ENCODE measurements around the gene RGS17. TPM values are rescaled to one million over a fixed set of nuclear protein-coding genes. Genes with fewer than 3 reads are reported as not detected.
"Not testable (repeated sequence)": the region's sequence is repeated elsewhere in the genome, so short reads cannot be mapped to it uniquely, and the experiment has no call there.

Gene RGS17, protein sequence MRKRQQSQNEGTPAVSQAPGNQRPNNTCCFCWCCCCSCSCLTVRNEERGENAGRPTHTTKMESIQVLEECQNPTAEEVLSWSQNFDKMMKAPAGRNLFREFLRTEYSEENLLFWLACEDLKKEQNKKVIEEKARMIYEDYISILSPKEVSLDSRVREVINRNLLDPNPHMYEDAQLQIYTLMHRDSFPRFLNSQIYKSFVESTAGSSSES
- under 1 TPM; 0.18 to 0.37 TPM for total RNA-seq
- long read RNA-seq, partial matches to known transcripts = 0 of 1 reads
- long read RNA-seq, other reads (novel, unspliced or antisense) = 0 of 1 reads

DNA sequence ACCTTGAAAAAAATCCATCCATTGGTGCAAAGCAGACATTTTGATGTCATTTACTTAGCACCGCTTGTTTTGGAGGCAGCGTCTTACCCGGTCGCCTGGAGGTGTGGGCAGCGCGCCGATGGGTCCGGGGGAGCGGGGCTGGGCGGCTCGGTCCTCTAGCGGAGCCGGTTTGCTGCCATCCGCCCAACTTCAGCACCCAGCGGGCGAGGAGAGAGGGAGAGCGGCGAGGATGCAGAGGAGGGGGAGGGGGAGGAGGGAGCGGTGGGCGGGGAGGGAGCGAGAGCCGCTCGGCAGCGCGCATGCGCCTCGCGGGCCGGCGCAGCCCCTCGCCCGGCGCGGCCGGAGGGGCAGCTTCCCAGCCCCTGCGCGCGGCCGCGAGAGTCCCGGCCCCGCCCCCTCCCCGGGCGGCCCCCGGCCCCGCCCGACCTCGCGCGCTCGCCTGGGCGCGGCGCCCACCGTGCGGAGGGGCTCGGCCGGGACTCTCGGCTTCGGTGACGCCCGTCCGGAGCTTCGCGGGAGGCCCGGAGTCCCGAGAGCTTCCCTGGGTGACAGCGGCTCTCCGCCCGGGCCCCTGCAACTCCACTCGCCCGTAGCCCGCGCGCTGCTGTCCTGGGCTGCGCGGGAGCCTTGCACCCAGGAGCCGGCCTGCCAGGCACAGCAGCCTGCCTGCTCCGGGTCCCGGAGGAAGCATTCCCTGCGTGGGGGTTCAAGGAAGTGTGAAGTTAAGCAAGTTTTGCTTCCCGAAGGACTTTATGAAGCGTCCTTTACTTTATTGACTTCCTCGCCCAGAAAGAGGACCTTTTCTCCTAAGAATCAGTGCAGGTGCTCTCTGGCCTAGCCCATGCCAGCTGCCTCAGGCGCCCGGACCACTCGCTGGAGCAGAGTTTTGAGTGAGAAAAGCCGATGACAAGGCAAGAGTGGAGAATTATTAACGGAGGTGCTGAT, at the start of gene RGS17:
RGS17 (minus strand) TSS at position 246 of the 945 bp plus-strand sequence. CDS start 87,264 bp downstream, outside the sequence.
- ATAC-seq (peak; percentile 87 to 91), DNase-seq (peak; percentile 51)
- intact Hi-C loops (cut with DNase I) = no loop called here

DNA sequence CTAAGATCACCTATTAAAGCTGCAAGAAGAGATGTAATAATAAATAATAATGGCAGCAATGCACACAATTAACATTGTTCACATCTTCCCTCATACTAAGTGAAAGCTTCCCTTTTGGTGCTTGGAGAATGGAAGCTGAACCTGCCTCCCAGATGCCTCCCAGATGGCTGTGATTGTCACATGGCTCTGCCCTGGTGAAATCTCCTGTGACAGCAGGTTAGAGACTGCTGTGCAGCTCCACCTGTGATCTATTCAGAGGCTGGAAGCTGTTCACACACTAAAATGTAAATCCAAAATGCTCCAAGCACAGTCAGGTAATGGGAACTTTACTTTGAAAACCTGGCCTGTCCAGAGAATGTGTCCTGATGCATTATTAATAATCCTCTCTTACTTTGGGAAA, 41.7 kb upstream of the RGS17 start:
- intact Hi-C loops (cut with DNase I) = no loop called here
- ATAC-seq = no peak

DNA sequence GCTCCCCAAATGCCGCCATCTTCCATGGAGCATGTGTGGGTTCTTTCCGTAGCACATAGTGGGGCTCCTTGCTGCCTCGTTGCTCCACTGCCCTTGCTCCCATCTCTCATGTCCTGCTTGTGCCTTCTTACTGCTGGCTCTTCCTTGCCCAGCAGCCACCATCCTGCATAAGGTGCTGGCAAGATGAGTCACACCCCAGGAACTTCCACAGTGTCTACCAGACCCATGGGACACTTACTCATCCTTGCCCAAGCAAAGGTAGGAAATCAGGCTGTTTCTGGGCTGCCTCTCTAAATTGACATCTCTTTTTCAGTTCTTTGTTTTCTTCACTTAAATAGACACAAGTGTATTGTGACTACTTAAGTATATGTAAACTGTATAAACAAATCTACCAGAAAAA, 39.4 kb upstream of the RGS17 start:
- no peak for ATAC-seq
- intact Hi-C loops (cut with DNase I) = no loop called here
- no peak for DNase-seq

More for the DNA sequence above, 41.7 kb upstream of the RGS17 start:
- no peak for DNase-seq

DNA sequence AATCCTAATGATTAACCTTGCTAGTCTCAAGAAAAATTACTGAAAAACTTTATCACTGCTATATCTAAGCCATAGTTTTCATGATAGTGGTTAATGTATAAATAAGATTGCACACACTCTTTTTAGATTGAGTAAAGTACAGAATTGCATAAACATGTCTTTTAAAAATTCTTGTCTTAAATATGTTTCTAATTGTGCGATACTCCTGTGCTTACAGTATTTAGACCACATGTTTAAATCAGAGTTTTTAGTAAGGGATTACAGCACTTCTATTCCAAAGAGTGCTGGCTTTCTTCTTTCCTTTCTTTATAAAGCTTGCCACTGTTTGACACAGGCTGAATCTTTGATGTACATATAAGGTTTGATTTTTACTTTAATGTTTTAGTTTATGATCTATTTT, 36.8 kb upstream of the RGS17 start:
- DNase-seq (no peak), ATAC-seq (no peak)
- intact Hi-C loops (cut with DNase I) = no loop called here

DNA sequence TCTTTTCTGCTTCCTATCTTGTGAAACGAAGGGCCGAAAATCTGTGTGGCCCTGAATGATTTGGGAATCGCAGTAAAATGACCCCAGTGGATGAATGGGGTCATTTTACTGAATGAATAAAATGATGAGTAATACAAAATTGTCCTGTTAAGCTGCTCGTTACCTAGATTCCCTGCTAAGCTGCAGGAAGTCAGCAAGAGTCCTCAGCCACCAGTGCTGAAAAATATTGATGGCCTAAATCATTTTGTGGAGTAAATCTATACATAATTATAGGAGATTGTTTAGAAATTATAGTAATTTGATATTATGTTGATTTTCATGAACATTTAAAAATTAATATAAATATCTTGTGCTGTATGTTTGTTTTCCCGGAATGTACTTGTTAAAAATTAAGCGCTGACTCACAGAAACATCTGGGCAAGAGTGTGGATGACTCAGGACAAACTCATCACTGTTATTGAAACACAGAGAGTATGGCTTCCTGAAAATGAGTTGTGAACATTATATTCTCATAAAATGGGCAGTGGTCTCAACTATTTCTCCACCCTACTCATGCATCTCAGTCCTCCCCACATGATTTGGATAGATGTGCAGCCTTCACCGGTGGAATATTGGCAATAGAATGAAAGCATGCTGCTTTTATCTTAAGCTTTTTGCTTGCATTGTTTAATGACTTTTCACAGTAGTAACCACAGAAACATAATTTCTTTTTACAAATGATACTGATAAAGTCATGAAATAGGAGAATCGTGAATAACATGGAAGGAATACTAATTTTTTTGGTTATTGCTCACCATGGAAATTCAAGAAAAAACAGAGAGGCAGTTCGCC, 36.2 kb upstream of the RGS17 start:
- peak in 1 of 2 donors; percentile 55 for ATAC-seq
- DNase-seq = no peak
- intact Hi-C loops (cut with DNase I) = no loop called here

DNA sequence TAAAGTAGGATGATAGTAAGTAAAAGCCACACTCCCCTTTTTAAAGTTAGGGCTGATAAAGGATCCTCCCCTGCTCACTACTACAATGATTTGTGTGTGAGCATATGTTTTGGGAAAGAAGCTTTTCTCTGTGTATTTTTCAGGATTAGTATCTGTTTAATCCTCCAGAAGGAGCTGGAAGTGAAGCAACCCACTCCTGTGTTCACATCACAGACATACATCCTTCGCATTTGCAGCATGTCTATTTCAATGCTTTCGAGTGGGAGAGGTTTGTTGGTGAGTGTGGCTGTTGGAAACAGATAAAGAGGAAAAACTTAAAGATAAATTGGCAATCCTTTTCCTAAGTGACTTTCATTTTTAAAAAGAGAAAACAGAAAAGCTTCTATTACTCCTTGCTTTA, 31.6 kb upstream of the RGS17 start:
- ATAC-seq = no peak
- intact Hi-C loops (cut with DNase I) = no loop called here
- no peak for DNase-seq

DNA sequence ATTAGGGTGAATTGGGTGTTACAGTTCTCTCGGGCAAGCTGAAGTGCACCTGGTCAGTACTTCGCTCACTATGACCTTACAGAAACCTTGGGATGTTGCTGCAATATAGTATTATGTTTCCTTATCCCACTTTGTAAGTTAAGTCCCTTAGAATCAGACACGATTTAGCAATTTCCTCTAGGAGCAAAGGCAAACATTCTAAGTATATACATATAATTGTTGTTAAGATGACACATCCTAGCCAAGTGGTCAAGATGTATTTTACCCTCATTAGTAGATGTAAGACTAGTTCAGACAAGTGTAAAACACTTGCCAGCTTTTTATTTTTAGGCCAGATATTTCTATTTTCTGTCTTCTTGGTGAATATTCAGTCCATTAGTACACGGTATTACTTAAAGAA, 31.1 kb upstream of the RGS17 start:
- DNase-seq = no peak
- no peak for ATAC-seq
- intact Hi-C loops (cut with DNase I) = no loop called here

DNA sequence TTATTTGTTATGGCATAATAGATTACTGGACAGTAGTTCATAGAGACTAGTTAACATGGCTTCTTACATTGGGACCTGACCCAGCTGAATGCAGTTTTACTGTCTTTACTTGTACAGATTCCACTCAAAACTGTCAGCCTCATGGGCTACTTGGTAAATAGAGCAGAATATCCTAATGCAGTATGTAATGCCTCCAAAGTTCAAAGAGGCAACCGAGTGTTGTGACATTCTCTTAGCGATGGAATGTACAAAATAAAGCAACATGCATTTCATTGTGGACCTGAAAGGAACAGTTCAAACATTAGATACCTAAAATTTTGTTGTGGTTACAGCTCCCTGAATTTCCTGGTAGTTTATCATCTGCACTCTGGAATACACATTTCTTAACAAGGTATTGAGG, 29.1 kb upstream of the RGS17 start:
- DNase-seq = no peak
- ATAC-seq = no peak

DNA sequence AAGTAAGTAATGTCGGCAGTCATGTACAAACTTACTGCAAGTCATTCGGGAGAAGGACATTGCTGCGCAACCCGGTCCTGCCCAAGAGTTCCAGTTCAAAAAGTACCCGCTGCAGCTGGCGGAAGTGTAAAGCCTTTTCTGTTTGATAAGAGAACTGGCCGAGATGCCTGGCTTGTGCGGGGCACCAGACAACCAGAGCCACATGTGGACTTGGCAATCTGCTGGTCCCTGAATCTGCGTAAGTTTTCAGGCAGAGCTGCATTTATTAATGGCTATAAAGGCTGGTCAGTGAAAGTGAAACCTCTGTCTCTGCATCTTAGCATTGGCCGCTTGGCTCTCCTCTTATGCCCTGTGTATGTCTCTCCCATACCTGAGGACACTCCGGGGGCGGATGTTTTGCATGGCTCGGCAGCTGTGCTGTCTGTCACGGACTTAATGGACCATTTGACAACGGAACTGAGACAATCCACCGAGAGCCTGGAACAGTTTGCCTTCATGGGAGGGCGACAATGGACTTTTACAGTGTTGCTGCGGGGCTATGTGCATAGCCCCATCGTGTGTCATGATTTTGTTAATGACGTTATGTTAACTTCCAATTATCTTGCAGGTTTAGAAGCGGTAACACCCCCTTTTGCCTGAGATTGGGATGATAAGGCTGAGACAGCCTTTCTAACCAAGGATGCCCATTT, 19.8 kb upstream of the RGS17 start:
- ATAC-seq (no peak), DNase-seq (no peak)
- intact Hi-C loops (cut with DNase I) = no loop called here

More for the DNA sequence above, 29.1 kb upstream of the RGS17 start:
- intact Hi-C loops (cut with DNase I) = no loop called here

DNA sequence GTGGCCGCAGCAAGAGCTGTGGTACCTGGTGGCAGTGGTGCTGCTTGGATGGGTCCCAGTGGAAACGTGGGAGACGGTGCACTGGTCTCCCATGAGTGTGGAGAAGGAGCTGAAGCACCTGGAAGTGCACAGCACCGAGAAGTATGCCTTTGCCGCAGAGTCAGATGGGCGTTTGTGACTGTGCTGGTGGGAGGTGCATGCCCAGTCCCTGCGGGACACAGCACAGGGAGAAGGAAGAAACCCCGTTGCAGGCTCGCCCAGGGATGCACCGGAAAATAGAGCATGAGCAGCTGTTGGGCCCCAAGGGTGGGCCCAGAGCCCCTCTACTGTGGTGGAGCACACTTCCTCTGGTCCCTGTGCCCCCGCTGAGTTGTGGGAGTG, 19.3 kb upstream of the RGS17 start:
- ATAC-seq = no peak
- intact Hi-C loops (cut with DNase I) = no loop called here

DNA sequence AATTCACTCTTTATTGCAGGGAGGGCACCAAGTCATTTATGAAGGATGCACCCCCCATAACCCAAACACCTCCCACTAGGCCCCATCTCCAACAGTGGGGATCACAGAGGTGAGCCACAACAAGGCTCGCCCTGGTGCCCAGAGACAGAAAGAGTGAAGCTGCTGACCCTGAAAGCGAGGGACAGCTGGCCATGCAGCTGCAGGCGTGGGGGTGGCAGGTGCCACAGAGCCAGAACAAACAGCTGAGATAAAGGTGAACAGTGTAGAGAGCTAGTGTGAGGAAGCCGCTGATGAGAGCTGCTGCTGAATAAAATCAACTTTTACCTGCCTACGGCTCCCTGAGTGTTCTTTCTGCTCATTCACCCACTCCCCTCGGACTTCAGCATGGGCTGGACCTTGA, 18.8 kb upstream of the RGS17 start:
- intact Hi-C loops (cut with DNase I) = no loop called here
- DNase-seq (no peak), ATAC-seq (no peak)

More for the DNA sequence above, 19.3 kb upstream of the RGS17 start:
- no peak for DNase-seq

DNA sequence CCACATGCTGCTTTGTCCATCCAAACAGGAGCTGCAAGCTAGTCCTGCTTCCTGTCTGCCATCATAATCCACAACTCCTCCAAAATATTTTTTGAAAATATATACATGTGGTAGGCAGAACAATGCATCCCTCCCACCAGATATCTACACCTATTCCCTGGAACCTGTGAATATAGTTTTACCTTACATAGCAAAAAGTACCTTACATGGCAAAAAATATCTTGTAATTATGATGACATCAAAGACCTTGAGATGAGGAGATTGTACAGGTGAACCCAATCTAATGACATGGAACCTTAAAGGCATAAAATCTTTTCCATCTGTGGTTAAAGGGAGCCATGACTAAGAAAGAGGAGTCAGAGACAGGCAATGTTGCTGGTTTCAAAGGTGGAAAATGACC, 15.3 kb upstream of the RGS17 start:
- DNase-seq = no peak
- intact Hi-C loops (cut with DNase I) = no loop called here
- no peak for ATAC-seq

DNA sequence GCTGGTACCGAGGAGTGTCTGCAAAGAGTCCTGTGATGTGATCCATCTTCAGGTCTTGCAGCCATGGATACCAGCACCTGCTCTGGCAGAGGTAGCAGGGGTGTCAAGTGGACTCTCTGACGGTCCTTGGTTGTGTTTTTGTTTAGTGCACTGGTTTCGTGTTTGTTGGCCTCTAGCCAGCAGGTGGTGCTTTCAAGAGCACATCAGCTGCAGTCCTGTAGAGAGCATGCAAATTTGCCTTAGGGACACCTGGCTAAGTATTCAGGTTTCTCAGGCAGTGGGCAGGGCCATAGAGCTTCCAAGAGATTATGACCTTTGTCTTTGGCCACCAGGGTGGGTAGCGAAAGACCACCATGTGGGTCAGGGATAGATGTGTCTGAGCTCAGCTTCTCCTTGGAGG, 14.5 kb upstream of the RGS17 start:
- intact Hi-C loops (cut with DNase I) = no loop called here
- DNase-seq = no peak
- no peak for ATAC-seq

DNA sequence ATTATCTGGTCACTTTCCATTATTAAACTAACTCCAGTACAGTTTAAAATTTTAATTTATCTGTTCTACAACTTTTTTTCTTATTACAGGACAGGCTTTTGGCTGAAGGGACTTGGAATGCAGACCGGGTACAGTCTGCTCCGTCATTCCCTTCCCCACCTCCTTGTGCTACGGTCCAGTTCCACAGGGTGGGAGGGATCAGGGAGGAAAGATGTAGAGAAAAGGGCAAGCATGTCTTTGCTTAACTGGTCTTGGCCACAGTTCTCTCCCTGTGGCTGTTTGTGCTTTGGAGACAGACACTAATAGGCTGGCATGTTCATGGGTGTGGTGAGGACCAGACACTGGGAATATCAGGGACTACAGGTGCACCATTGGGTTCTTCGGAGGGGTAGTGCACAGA, 12.1 kb upstream of the RGS17 start:
- intact Hi-C loops (cut with DNase I) = no loop called here

DNA sequence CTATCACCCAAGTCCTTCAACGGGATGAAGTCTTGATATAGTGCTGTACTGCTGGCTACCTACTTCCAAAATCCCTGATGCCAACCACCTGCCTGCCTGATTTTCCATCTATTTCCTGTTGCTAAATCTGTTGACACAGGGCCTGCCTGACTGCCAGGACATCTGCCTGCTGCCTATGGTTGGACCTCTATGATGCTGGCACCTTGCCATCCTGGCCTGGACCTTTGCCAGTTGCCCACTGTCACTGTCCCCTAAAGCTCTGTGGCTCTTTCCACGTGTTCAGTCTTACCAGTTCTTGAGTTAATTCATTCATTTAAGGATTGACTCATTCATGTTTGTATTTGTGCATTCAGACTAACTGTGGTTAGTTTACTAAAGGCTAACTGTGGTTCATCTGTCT, 9.2 kb upstream of the RGS17 start:
- intact Hi-C loops (cut with DNase I) = no loop called here
- ATAC-seq (no peak), DNase-seq (no peak)

More for the DNA sequence above, 12.1 kb upstream of the RGS17 start:
- DNase-seq = no peak
- peak in 1 of 2 donors; percentile 89 for ATAC-seq

DNA sequence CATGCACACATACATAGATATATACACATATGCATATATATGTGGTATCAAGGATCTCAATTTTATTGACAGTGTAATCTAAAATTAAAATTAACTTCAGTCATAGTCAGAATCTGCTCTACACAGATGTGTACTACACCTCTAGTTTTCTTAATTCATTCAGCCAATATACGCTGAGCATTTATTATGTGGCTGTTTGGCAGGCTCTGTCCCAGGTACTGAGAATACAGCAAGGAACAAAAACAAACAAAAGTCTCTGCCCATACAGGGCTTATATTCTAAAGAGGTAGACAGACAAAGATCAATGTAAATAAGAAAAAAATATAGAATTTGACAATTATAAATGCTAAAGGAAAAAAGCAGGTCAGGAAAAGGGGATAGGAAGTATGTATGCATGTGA, 7.8 kb upstream of the RGS17 start:
- intact Hi-C loops (cut with DNase I) = no loop called here
- DNase-seq (no peak), ATAC-seq (no peak)

DNA sequence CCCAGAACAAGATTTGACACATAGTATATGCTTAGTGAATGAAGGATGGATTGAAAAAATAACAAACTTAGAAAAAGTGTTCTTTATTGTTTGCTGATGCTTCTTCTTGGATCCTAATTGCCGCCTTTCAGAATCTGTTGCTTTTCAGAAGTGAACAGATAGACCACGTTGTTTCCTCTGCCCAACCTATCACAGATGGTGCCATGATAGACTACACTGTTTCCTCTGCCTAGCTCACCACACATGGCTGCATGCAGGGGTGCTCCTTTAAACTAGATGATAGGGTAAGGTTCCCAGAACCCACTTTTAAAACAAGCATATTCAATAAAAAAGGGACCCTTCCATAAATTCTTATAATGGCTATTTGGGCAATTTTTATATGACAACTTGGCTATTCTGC, 4.6 kb upstream of the RGS17 start:
- ATAC-seq (no peak), DNase-seq (no peak)
- intact Hi-C loops (cut with DNase I) = no loop called here

DNA sequence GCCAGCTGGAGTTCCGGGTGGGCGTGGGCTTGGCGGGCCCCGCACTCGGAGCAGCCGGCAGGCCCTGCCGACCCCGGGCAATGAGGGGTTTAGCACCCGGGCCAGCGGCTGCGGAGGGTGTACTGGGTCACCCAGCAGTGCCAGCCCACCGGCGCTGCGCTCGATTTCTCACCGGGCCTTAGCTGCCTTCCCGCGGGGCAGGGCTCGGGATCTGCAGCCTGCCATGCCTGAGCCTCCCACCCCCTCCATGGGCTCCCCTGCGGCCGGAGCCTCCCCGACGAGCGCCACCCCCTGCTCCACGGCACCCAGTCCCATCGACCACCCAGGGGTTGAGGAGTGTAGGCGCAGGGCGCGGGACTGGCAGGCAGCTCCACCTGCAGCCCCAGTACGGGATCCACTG, 2.6 kb upstream of the RGS17 start:
- intact Hi-C loops (cut with DNase I); ATAC-seq; DNase-seq: not testable (repeated sequence)

DNA sequence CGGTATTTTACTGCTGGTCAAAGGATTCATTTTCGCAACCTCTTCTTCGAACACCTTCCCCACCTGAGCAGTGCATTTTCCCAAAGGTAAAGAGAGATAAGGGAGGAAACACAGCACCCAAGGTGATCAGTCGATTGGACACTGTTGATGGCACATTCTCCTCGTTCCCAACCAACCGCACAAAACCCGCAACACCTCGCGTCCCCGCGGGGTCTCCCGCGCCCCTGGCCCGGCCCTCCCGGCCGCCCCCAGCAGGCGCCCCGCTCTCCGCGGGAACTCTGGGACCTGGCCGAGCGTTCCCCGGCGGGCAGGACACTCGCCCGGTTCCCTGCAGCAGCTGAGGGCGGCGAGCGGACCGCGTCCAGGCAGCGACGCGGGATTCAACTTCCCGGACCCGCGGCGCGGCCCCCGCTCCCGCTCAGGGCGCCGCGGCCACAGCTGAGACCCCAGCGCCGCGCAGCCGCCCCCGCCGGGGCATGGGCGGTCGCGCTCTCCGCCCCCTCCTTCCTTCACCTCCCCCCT, 506 bp downstream of the RGS17 start:
- peak; percentile 31 to 44 for ATAC-seq
- DNase-seq = no peak
- intact Hi-C loops (cut with DNase I) = no loop called here

Measured in left cardiac atrium (tissue), 4 donors.